Esophagus mucosa (tissue), 1 donor: ENCODE measurements around the gene MYL10. TPM values are rescaled to one million over a fixed set of nuclear protein-coding genes. Genes with fewer than 3 reads are reported as not detected.

ENCODE experiments used
- ATAC-seq: fragments of 200-7000 bp; cut with Tn5 transposase; one replicate; pipeline ENCODE4 v1.9.1; 2020
- total RNA-seq: library from RNA; stranded (reverse); gene quantifications from one replicate; pipeline ENCODE4 v1.2.4, GENCODE V29; 2023
- donor health status: DM: yes; HTN: yes; CAD: no.

Gene MYL10
- total RNA-seq, 1 donor from 2014 or later = not detected

- ATAC-seq = peak; percentile 36
Measured at GRCh38 chr7:101563943-101564777, 64.9 kb downstream of the MYL10 start.

Other genes starting within 250 kb of the MYL10 start
- gene CUX1, start 188.3 kb upstream of the MYL10 start, total RNA-seq = 53.3 TPM